Ishikawa (cell line): ENCODE measurements around the gene TTC3.

Experiments used
- CEBPB ChIP-seq: IDR thresholded peaks from 2 replicates; pipeline ENCODE4 v1.6.1; 2012
- CREB1 ChIP-seq: IDR thresholded peaks from 2 replicates; pipeline ENCODE4 v1.6.1; 2012; ENCODE audit warnings: low read depth
- EGR1 ChIP-seq: IDR thresholded peaks from 2 replicates; pipeline ENCODE4 v1.6.1; 2012
- EP300 ChIP-seq: IDR thresholded peaks from 2 replicates; pipeline ENCODE4 v1.6.1; 2012; ENCODE audit warnings: borderline replicate concordance
- FOXM1 ChIP-seq: IDR thresholded peaks from 2 replicates; pipeline ENCODE4 v1.6.1; 2012; ENCODE audit warnings: low read depth, borderline replicate concordance
- NFIC ChIP-seq: IDR thresholded peaks from 2 replicates; pipeline ENCODE4 v1.6.1; 2012
- RAD21 ChIP-seq: IDR thresholded peaks from 2 replicates; pipeline ENCODE4 v1.6.1; 2012; ENCODE audit warnings: low read depth
- TAF1 ChIP-seq: IDR thresholded peaks from 2 replicates; pipeline ENCODE4 v1.6.1; 2012; ENCODE audit warnings: low read depth, mild to moderate bottlenecking
- TCF12 ChIP-seq: IDR thresholded peaks from 2 replicates; pipeline ENCODE4 v1.6.1; 2012; ENCODE audit warnings: low read depth
- TEAD4 ChIP-seq: IDR thresholded peaks from 2 replicates; pipeline ENCODE4 v1.6.1; 2012
- YY1 ChIP-seq: IDR thresholded peaks from 2 replicates; pipeline ENCODE4 v1.6.1; 2012; ENCODE audit warnings: low read depth
- ZBTB7A ChIP-seq: IDR thresholded peaks from 2 replicates; pipeline ENCODE4 v1.6.1; 2012; ENCODE audit warnings: low read depth
- TF ChIP-seq, protein P1 (sequence below): IDR thresholded peaks from 2 replicates; pipeline ENCODE4 v1.6.1; 2012
- TF ChIP-seq, protein P2 (sequence below): IDR thresholded peaks from 2 replicates; pipeline ENCODE4 v1.6.1; 2012; ENCODE audit warnings: low read depth, mild to moderate bottlenecking
- TF ChIP-seq, protein P3 (sequence below): IDR thresholded peaks from 2 replicates; pipeline ENCODE4 v1.6.1; 2012

The TTC3 gene

DNA sequence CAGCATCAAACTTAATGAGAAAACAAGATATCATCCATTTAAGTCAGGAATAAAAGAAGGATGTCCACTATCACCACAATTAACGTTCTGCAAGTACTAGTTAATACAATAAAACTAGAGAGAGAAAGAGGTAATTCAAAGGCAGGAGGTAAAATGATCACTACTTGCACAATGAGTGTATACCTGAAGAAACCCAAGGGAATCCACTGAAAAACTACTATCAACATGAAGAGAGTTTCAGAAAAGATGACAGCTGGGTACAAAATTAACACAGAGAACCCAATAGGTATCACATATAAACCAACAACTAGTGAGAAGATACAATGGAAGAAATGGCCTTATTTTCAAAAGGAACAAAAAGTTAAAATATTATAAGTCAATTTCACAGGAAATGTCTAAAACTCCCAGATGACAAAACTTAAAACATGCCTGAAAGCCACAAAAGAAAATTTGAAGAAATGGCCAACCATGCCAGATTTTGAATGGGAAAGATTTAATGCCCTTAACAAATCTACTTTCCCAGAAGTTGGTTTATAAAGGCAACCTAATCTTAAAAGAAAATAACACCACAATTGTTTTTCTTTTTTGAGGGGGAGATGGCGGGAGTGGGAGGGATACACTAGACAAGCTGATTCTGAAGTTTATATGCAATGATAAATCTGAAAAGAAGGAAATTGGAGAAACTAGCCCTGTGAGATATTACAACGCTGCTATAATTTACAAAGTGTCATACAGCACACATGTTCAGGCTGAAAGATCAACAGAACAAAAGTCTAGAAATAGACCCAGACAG lies 176.3 kb downstream of the TTC3 start:
- TF ChIP-seq TCF12: no peak
- TF ChIP-seq YY1: no peak

DNA sequence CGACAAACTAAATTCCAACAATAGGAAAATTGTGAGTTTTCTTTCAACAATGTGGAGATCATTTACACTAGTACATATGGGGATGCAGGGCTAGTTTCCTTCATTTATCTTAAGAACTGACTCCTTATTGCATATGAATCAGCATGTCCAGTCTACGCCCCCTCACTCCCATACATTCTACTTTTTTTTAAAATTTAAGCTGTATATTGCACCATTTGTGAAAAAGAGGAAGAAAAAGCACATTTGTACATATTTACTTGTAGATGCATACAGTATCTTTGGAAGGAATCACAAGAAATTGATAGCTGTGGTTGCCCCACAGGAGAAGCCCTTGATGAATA lies 178.2 kb downstream of the TTC3 start:
- TF ChIP-seq TEAD4 (no peak), RAD21 (no peak), TAF1 (no peak), YY1 (no peak), NFIC (no peak), CREB1 (no peak), TCF12 (no peak), FOXM1 (no peak), ZBTB7A (no peak), EGR1 (no peak), CEBPB (no peak), EP300 (no peak)
- TF ChIP-seq, protein P1, sequence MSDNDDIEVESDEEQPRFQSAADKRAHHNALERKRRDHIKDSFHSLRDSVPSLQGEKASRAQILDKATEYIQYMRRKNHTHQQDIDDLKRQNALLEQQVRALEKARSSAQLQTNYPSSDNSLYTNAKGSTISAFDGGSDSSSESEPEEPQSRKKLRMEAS: no peak
- TF ChIP-seq, protein P2, sequence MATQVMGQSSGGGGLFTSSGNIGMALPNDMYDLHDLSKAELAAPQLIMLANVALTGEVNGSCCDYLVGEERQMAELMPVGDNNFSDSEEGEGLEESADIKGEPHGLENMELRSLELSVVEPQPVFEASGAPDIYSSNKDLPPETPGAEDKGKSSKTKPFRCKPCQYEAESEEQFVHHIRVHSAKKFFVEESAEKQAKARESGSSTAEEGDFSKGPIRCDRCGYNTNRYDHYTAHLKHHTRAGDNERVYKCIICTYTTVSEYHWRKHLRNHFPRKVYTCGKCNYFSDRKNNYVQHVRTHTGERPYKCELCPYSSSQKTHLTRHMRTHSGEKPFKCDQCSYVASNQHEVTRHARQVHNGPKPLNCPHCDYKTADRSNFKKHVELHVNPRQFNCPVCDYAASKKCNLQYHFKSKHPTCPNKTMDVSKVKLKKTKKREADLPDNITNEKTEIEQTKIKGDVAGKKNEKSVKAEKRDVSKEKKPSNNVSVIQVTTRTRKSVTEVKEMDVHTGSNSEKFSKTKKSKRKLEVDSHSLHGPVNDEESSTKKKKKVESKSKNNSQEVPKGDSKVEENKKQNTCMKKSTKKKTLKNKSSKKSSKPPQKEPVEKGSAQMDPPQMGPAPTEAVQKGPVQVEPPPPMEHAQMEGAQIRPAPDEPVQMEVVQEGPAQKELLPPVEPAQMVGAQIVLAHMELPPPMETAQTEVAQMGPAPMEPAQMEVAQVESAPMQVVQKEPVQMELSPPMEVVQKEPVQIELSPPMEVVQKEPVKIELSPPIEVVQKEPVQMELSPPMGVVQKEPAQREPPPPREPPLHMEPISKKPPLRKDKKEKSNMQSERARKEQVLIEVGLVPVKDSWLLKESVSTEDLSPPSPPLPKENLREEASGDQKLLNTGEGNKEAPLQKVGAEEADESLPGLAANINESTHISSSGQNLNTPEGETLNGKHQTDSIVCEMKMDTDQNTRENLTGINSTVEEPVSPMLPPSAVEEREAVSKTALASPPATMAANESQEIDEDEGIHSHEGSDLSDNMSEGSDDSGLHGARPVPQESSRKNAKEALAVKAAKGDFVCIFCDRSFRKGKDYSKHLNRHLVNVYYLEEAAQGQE: no peak
- TF ChIP-seq, protein P3, sequence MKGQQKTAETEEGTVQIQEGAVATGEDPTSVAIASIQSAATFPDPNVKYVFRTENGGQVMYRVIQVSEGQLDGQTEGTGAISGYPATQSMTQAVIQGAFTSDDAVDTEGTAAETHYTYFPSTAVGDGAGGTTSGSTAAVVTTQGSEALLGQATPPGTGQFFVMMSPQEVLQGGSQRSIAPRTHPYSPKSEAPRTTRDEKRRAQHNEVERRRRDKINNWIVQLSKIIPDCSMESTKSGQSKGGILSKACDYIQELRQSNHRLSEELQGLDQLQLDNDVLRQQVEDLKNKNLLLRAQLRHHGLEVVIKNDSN: no peak
